ENCODE data around the gene MTAP.
A peak's percentile ranks its signal among the peaks of the same experiment; 100 is the strongest.
"Not testable (repeated sequence)": the region's sequence is repeated elsewhere in the genome, so short reads cannot be mapped to it uniquely, and the experiment has no call there.

MTAP gene

GRCh38 chr9:21931428-21931827, 129.0 kb downstream of the MTAP start:
- DNase-seq: no peak

DNA sequence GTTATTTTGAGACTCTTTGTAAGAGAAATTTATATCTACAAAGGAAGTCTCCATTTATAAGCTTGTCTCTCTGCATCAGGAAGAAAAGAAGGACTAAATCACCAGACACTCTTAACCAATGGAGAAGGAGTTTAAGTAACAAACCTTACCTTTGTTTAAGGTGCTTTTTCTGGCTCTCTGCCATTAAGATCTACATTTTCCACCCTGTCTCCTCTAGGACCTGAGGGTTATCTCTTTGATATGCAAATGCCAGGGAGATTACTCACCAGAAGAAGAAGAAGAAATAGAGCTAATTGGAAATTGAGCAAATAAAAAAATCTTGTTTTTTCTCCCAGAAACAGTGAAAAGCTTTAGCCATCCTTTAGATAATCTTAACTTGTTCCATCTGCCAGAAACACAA, 130.8 kb downstream of the MTAP start:
- no peak for DNase-seq

DNA sequence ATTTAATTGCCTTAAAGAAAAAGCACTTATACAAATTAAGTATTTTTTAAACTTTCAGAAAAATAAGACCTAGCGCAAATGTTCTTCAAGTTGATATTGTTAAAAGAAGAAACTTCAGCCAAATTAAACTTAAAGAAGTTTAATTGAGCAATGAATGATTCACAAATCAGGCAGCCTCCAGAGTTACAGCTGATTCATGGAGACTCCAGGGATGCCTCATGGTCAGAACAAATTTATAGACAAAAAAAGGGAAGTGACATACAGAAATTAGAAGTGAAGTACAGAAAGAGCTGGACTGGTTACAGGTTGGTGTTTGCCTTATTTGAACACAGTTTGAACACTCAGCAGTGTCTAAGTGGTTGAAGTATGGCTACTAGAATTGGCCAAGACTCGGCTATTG, 131.4 kb downstream of the MTAP start:
- no peak for DNase-seq

DNA sequence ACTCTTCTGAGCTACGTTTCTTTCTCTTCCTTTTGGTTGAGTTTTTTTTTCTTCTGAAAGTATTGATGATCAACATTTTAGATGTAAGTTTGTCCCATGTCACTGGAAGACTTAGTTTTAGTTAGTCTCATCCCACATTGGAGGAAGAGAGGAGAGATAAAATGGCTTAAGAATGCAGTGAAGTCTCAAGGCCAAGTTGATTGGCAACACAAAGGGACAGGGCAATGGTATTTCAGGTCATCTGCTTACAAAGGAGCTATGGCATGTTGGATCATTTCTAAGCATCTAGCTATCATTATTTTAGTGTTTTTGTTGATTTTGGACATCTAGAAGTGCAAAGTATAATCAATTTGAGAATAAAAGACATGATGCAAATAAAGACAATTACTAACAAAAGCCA, 133.2 kb downstream of the MTAP start:
- DNase-seq: no peak

- no peak for DNase-seq
Measured at GRCh38 chr9:21936161-21936560, 133.7 kb downstream of the MTAP start.

DNA sequence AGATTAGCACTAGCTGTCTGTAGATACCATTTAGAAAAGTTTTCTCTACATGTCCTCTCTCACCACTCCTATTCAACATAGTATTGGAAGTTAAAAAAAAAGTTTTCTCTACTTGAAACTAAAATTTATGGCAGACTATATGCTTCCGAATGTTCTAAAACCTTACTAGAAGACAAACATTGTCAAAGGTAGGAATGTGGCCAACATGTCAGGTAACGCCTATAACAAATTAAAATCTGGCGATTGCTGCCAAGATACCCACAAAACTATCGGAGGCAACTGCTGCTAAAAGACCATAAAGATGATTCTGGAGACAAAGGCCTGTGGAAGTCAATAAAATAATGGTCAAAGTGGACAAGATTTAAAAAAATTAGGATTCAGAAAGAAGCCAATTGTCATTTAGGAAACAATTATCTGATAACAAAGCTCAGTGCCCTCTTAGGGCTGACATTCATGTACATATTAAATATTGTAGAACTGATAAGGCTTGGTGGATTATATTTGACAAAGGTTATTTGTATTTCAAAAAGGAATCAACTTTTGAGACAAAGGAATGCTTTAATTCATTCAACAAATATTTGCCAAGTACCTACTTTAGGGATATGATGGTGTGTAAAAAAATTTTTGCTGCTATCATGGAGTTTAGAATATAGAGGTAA, 139.0 kb downstream of the MTAP start:
- DNase-seq: no peak

DNA sequence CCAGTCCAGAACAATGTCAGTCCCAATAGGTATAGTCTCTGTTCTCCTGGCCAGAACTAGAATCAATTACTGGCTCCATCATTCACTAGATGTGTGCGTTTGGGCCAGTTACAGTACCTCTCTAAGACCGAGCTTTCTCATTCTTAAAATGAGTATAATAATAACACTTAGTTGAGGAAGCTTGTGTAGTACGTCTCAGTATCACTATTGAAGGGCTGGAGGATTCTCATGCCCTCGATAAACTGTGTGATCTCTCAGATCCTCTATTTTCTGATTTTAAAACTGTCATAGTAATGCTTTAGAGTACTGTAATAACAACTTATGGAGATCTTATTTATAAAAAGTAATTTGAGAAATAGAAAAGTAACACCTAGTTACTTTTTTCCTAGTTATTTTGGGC, 141.0 kb downstream of the MTAP start:
- DNase-seq: no peak

DNA sequence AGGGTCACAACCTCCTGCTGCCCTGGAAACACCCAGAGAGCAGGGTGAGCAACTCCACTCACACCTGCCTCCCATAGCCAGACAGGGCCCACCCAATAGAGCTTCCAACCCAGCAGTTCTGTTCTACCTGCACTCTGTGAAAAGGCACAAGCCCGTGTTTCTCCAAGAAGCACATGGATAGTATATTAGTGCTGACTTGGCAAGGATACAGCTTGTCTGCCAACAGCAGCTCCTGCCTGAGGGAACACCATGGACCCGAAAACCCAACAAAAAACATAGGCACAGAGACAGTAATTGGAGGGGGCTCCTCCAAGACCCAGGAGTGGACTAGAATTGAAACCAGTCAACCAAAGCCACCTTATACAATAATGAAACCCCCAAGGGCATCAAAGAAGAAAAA, 143.2 kb downstream of the MTAP start:
- no peak for DNase-seq

DNA sequence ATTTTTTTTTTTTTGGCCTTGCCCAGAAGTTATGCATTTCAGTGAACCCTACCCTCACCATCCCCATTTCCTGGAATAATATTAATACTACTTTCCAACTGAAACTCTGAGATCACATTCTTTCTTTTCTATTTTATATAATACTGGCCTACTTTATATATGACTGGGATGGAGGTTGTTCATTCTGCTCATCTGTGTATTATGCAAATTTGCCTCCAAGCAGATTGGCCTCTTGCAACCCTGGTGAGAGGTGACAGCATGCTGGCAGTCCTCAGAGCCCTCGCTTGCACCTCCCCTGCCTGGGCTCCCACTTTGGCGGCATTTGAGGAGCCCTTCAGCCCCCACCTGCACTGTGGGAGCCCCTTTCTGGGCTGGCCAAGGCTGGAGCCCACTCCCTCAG, 156.4 kb downstream of the MTAP start:
- no peak for DNase-seq

DNA sequence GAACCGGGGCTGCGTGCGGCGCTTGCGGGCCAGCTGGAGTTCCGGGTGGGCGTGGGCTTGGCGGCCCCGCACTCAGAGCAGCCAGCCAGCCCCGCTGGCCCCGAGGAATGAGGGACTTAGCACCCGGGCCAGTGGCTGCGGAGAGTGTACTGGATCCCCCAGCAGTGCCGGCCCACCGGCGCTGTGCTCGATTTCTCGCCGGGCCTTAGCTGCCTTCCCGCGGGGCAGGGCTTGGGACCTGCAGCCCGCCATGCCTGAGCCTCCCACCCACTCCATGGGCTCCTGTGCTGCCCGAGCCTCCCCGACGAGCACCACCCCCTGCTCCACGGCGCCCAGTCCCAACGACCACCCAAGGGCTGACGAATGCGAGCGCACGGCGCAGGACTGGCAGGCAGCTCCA, 156.8 kb downstream of the MTAP start:
- not testable (repeated sequence) for DNase-seq

- DNase-seq: no peak
Measured at GRCh38 chr9:21961569-21961968, 159.1 kb downstream of the MTAP start.

GRCh38 chr9:21964925-21965385, 162.5 kb downstream of the MTAP start:
- no peak for DNase-seq

DNA sequence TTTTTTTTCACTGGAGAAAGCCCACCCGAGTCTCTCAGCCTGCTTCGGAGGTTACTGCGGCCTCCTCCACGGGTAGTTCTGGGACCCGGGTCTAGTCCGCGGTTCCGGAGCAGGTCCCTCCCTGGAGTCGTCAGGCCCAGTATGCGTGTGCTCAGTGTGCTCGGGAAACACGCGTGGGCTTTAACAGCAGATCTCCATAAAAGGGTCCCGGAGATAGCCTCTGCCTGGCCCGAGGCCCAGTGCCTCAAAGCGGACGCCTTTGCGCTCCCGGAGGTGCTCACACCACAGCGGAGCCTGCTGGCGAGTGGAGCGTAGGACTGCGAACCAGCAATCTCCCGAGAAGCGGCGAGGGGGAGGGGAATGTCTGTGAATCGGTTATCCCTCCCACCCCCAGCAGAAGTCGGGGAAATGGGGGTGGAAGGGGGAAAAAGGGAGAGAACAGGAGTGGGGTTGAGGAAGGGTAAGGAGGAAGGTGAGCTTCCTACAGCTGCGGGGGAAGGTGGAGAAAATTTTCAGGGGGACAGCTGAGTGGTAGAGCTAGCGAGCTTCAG, 163.0 kb downstream of the MTAP start:
- DNase-seq: peak; percentile 81

GRCh38 chr9:21966140-21966851, 163.9 kb downstream of the MTAP start:
- DNase-seq: peak; percentile 29

DNA sequence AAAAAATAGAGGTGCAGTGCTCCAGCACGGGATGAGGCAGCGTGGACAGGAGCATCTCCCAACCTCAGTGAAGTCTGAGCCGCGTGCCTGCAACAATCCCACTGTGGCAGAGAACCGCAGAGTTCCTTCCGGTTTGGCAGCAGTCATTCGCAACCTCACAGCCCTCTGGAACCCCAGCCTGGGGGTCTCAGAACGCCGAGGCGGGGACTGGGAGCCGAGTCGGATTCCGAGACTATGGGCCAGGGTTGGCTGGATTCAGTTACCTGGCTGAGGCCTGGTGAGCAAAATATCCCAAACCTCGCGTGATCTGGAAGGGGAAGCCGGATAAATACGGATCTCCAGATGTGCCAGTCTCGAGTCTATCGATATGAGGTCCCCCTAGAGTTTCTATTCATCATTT, 164.7 kb downstream of the MTAP start:
- DNase-seq: no peak

DNA sequence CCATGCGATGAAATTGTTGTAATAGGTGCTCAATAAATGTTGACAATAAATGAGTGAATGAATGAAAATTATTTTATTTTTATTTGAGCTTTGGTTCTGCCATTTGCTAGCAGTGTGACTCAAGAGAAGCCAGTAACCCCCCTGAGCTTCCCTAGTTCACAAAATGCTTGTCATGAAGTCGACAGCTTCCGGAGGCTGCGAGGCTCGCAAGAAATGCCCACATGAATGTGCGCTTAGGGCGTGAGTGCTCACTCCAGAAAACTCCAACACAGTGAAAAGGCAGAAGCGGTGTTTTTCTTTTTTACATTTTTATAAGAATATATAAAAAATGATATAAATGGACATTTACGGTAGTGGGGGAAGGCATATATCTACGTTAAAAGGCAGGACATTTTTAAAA, 165.3 kb downstream of the MTAP start:
- no peak for DNase-seq

- DNase-seq: peak; percentile 77
Measured at GRCh38 chr9:21968331-21969010, 166.0 kb downstream of the MTAP start.

DNA sequence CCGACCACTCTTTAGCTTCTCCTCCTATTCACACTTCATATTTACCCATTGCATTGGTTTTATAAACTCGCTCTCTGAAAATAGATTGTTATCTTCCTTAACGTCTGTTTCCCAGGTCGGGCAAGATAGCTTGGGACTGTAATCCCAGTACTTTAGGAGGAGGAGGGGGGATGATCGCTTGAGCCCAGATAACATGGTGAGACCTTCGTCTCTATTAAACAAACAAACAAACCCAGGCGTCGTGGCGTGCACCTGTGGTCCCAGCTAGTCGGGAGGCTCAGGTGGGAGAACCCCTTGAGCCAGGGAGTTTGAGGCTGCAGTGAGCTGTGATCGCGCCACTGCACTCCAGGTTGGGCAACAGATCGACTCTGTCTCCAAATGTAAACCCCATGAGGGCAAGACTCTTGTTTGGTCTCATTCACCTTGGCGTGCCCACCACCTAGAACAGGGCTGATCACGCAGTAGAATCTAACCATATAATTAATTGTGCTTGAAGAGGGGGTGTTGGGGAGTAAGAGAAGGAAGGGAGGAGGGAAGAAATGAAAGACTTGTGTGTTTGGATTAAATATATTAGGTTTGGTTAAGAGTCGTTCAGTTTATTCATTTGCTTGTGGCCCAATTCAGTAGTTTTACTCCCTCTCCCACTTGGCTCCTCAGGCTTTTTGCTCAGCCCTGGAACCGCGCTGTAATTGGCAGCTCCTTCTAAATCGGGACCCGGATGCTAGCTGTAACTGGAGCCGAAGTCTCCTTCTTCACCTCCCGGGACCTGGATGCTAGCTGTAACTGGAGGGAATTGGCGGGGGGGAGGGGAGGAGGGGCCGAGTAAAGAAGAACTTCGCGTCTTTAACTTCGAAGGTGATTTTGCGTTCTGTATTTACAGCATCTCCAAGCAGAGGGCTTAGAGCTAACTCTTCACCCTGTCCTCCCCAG, 166.8 kb downstream of the MTAP start:
- DNase-seq: peak; percentile 47

DNA sequence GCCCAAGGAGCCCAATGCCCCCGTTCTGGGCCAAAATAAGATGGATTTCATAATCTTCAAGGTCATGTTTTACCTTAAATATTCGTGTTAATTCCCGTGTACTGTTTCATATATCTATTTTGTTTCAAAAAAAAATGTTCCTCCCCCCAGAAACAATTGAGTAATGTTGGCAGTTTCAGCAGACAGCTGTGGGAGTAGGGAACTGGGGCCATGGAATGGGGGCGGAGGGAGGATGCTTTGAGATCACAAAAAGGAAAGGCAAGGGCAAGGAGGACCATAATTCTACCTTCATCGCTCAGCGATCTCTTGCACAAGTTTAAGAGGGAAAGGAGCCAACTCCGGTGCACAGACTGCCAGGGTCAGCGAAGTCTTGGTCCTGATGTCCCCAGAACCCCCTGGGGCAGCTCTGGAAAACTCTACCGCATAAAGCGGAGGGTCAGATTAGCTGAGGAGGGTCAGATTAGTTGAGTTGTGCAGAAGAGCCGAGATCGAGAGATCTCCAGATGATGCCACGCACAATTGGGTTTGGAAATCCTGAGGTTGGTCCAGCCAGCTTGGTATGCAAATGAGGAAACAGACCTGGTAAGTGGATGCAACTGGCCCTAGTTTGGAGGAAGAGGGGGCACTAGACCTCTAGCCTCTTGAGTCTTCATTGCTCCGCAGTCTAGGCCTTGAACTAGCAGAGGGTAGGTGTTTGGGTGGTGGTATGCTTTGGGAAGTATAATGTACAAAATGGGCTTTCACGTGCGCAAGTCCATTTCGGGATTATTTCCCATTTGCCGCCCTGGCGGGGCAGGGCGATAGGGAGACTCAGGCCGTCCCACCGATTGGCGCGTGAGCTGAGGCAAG, 167.7 kb downstream of the MTAP start:
- peak; percentile 47 for DNase-seq

DNA sequence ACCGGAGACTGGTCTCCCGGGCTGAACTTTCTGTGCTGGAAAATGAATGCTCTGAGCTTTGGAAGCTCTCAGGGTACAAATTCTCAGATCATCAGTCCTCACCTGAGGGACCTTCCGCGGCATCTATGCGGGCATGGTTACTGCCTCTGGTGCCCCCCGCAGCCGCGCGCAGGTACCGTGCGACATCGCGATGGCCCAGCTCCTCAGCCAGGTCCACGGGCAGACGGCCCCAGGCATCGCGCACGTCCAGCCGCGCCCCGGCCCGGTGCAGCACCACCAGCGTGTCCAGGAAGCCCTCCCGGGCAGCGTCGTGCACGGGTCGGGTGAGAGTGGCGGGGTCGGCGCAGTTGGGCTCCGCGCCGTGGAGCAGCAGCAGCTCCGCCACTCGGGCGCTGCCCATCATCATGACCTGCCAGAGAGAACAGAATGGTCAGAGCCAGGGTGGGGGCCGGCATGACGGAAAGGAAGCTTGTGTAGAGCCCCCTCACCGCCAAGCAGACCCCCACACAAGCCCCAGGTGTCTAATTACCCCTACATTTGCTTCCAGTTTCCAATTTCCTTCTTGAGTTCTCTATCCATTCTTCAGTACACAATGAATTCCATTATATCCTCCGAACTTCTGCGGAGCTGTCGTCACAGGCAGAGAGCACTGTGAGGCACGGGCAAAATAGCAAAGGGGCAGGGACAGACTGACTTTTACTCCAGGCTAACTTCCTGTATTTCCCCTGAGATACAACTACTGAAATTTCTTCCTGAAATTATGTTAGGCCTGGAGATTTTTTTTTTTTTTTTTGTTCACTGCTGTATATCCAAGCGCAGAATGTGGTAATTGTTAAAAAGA, 168.6 kb downstream of the MTAP start:
- peak; percentile 55 for DNase-seq

DNA sequence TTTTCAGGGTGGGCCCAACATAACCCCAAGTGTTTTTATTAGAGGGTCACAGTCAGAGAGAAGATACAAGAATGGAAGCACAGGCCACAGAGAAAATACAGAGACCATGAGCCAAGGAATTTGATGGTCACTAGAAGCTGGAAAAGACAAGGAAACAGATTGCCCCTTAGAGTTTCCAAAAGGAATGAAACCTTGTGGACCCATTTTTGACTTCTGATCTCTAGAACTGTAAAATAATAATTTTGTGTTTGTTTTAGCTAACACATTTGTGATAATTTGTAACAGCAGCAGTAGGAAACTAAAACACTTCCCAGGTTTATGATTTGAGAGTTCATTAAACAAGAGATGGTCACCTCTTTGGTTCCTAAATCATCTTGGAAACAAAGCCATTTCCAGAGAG, 169.9 kb downstream of the MTAP start:
- no peak for DNase-seq

All from eye (tissue), 1 donor.